GM12892 (cell line): ENCODE data around the gene VMAC.

Experiments
- POLR2A ChIP-seq: IDR thresholded peaks from 2 replicates; pipeline ENCODE4 v1.6.1; 2011; ENCODE audit warnings: low read depth, low read length, control low read depth
- POLR2AphosphoS5 ChIP-seq: IDR thresholded peaks from 2 replicates; pipeline ENCODE4 v1.6.1; 2011; ENCODE audit warnings: low read depth, low read length, control low read depth

GRCh38 chr19:5877427-5877826 is 27.2 kb upstream of the VMAC start:
- TF ChIP-seq POLR2A: no peak
- TF ChIP-seq POLR2AphosphoS5: no peak
